Neural progenitor cell (in vitro differentiated cells): ENCODE measurements around the gene GPD2.

Source experiments
- EZH2 ChIP-seq: fragments of 200-600 bp; sonication (generic); IDR thresholded peaks from 2 replicates; pipeline ENCODE4 v1.6.1; 2017; ENCODE audit warnings: antibody characterized with exemption, mild to moderate bottlenecking, moderate library complexity
- TF ChIP-seq, protein P1 (sequence below): fragments of 200-600 bp; sonication (generic); IDR thresholded peaks from 2 replicates; pipeline ENCODE4 v1.5.1; 2017; ENCODE audit warnings: antibody characterized with exemption, mild to moderate bottlenecking

DNA sequence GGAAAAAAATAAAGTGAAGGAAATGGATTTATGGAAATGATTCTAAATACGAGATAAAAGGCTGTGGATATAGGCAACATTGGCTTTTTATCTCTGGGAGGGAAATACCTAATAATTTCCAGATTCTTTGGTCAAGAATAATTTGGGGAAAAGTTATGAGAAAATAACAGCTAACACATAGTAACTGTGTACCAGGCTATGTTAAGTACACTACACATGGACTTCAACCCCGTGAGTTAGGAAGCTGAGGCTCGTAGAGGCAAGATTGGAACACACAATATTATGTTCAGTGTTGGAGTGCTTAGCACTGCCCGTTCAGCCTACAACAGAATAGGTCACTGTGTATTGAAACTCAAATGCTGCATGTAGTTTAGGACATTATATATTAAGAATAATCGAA, 34.3 kb upstream of the GPD2 start:
- TF ChIP-seq EZH2, result no peak
- TF ChIP-seq, protein P1, sequence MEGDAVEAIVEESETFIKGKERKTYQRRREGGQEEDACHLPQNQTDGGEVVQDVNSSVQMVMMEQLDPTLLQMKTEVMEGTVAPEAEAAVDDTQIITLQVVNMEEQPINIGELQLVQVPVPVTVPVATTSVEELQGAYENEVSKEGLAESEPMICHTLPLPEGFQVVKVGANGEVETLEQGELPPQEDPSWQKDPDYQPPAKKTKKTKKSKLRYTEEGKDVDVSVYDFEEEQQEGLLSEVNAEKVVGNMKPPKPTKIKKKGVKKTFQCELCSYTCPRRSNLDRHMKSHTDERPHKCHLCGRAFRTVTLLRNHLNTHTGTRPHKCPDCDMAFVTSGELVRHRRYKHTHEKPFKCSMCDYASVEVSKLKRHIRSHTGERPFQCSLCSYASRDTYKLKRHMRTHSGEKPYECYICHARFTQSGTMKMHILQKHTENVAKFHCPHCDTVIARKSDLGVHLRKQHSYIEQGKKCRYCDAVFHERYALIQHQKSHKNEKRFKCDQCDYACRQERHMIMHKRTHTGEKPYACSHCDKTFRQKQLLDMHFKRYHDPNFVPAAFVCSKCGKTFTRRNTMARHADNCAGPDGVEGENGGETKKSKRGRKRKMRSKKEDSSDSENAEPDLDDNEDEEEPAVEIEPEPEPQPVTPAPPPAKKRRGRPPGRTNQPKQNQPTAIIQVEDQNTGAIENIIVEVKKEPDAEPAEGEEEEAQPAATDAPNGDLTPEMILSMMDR, result no peak
